ENCODE measurements around the gene FBXO15. TPM values are rescaled to one million over a fixed set of nuclear protein-coding genes. Genes with fewer than 3 reads are reported as not detected.
A peak's percentile ranks its signal among the peaks of the same experiment; 100 is the strongest.

FBXO15 gene
- total RNA-seq, 2 experiments from 2014 or later: 1.4 to 1.6 TPM

- POLR2A ChIA-PET: no interaction called here
- CTCF ChIA-PET: no interaction called here
- no peak overlapping the region for H3K27ac Mint-ChIP-seq
- peaks cover 17% of the 10 kb centered on the region for H3K27me3 Mint-ChIP-seq
- H3K36me3 Mint-ChIP-seq (ENCODE audit: low read depth): no peaks in the 10 kb centered on the region
- no peak for DNase-seq
- H3K4me3 Mint-ChIP-seq: no peak overlapping the region
- no peaks in the 10 kb centered on the region for H3K4me1 Mint-ChIP-seq
- no peaks in the 10 kb centered on the region for H3K9me3 Mint-ChIP-seq (ENCODE audit: low read depth)
- intact Hi-C loops (cut with DNase I, micrococcal nuclease): no loop called here
- no peak for ATAC-seq
Measured at GRCh38 chr18:74179623-74180199, 32.1 kb upstream of the FBXO15 start.

GRCh38 chr18:74178884-74179283 is 31.2 kb upstream of the FBXO15 start:
- Mint-ChIP-seq H3K27ac (no peak overlapping the region), H3K36me3 (ENCODE audit: low read depth) (no peaks in the 10 kb centered on the region), H3K4me3 (no peak overlapping the region), H3K4me1 (no peaks in the 10 kb centered on the region), H3K27me3 (peaks cover 16% of the 10 kb centered on the region), H3K9me3 (ENCODE audit: low read depth) (no peaks in the 10 kb centered on the region)
- ChIA-PET CTCF (no interaction called here), POLR2A (no interaction called here)
- no peak for ATAC-seq
- no peak for DNase-seq
- intact Hi-C loops (cut with DNase I, micrococcal nuclease): no loop called here

GRCh38 chr18:74175658-74176057 is 28.0 kb upstream of the FBXO15 start:
- POLR2A ChIA-PET: no interaction called here
- CTCF ChIA-PET: no interaction called here
- intact Hi-C loops (cut with DNase I, micrococcal nuclease): no loop called here

GRCh38 chr18:74173434-74173750 is 25.8 kb upstream of the FBXO15 start:
- no peak overlapping the region for H3K27ac Mint-ChIP-seq
- H3K4me1 Mint-ChIP-seq: no peaks in the 10 kb centered on the region
- CTCF ChIA-PET: no interaction called here
- no peaks in the 10 kb centered on the region for H3K36me3 Mint-ChIP-seq (ENCODE audit: low read depth)
- intact Hi-C loops (cut with DNase I, micrococcal nuclease): no loop called here
- ATAC-seq (no peak), DNase-seq (no peak)
- H3K4me3 Mint-ChIP-seq: no peak overlapping the region
- H3K9me3 Mint-ChIP-seq (ENCODE audit: low read depth): no peaks in the 10 kb centered on the region
- POLR2A ChIA-PET: no interaction called here
- H3K27me3 Mint-ChIP-seq: peaks cover 11% of the 10 kb centered on the region

More at GRCh38 chr18:74175658-74176057, 28.0 kb upstream of the FBXO15 start:
- Mint-ChIP-seq H3K4me1 (no peaks in the 10 kb centered on the region), H3K4me3 (no peak overlapping the region), H3K36me3 (ENCODE audit: low read depth) (no peaks in the 10 kb centered on the region), H3K9me3 (ENCODE audit: low read depth) (no peaks in the 10 kb centered on the region), H3K27ac (no peak overlapping the region), H3K27me3 (peaks cover 11% of the 10 kb centered on the region)
- DNase-seq (no peak), ATAC-seq (no peak)

GRCh38 chr18:74172697-74173433 is 25.2 kb upstream of the FBXO15 start:
- Mint-ChIP-seq H3K4me1 (no peaks in the 10 kb centered on the region), H3K27ac (no peak overlapping the region), H3K36me3 (ENCODE audit: low read depth) (no peaks in the 10 kb centered on the region), H3K4me3 (no peak overlapping the region), H3K9me3 (ENCODE audit: low read depth) (no peaks in the 10 kb centered on the region), H3K27me3 (peaks cover 10% of the 10 kb centered on the region)
- ChIA-PET POLR2A (no interaction called here), CTCF (no interaction called here)
- ATAC-seq (no peak), DNase-seq (no peak)
- intact Hi-C loops (cut with DNase I, micrococcal nuclease): no loop called here

- Mint-ChIP-seq H3K9me3 (ENCODE audit: low read depth) (no peaks in the 10 kb centered on the region), H3K36me3 (ENCODE audit: low read depth) (no peaks in the 10 kb centered on the region), H3K4me3 (no peak overlapping the region), H3K27me3 (peaks cover 10% of the 10 kb centered on the region), H3K4me1 (no peaks in the 10 kb centered on the region), H3K27ac (no peak overlapping the region)
- ChIA-PET CTCF (no interaction called here), POLR2A (no interaction called here)
- ATAC-seq (no peak), DNase-seq (no peak)
- intact Hi-C loops (cut with DNase I, micrococcal nuclease): no loop called here
Measured at GRCh38 chr18:74171910-74172606, 24.4 kb upstream of the FBXO15 start.

GRCh38 chr18:74166386-74166785 is 18.8 kb upstream of the FBXO15 start:
- Mint-ChIP-seq H3K27me3 (no peaks in the 10 kb centered on the region), H3K4me1 (peaks cover 4% of the 10 kb centered on the region), H3K9me3 (ENCODE audit: low read depth) (no peaks in the 10 kb centered on the region), H3K36me3 (ENCODE audit: low read depth) (peaks cover 10% of the 10 kb centered on the region), H3K27ac (no peak overlapping the region), H3K4me3 (no peak overlapping the region)
- ATAC-seq: no peak
- no peak for DNase-seq
- ChIA-PET POLR2A (no interaction called here), CTCF (interaction anchor here (0.7 to 1.5 kb wide), 3 partner anchors 31 to 347 kb away, joined by 3 read pairs; no protein-coding TSS in a partner anchor)
- intact Hi-C loops (cut with DNase I, micrococcal nuclease): no loop called here

GRCh38 chr18:74163019-74163660 is 15.5 kb upstream of the FBXO15 start:
- H3K4me1 Mint-ChIP-seq: peaks cover 4% of the 10 kb centered on the region
- no peak overlapping the region for H3K27ac Mint-ChIP-seq
- H3K36me3 Mint-ChIP-seq (ENCODE audit: low read depth): peaks cover 35% of the 10 kb centered on the region
- no peaks in the 10 kb centered on the region for H3K9me3 Mint-ChIP-seq (ENCODE audit: low read depth)
- intact Hi-C loops (cut with DNase I, micrococcal nuclease): no loop called here
- POLR2A ChIA-PET: no interaction called here
- DNase-seq (no peak), ATAC-seq (no peak)
- CTCF ChIA-PET: no interaction called here
- H3K27me3 Mint-ChIP-seq: no peaks in the 10 kb centered on the region
- H3K4me3 Mint-ChIP-seq: no peak overlapping the region

GRCh38 chr18:74155276-74155675 is 7.6 kb upstream of the FBXO15 start:
- DNase-seq (no peak), ATAC-seq (no peak)
- H3K27ac Mint-ChIP-seq: no peak overlapping the region
- ChIA-PET CTCF (no interaction called here), POLR2A (no interaction called here)
- intact Hi-C loops (cut with DNase I, micrococcal nuclease): no loop called here
- H3K9me3 Mint-ChIP-seq (ENCODE audit: low read depth): no peaks in the 10 kb centered on the region
- H3K36me3 Mint-ChIP-seq (ENCODE audit: low read depth): peaks cover 55% of the 10 kb centered on the region
- no peak overlapping the region for H3K4me3 Mint-ChIP-seq
- peaks cover 37% of the 10 kb centered on the region for H3K4me1 Mint-ChIP-seq
- no peaks in the 10 kb centered on the region for H3K27me3 Mint-ChIP-seq

- no peak overlapping the region for H3K4me3 Mint-ChIP-seq
- H3K27ac Mint-ChIP-seq: no peak overlapping the region
- intact Hi-C loops (cut with DNase I, micrococcal nuclease): no loop called here
- POLR2A ChIA-PET: no interaction called here
- peaks cover 41% of the 10 kb centered on the region for H3K4me1 Mint-ChIP-seq
- CTCF ChIA-PET: interaction anchor here (0.7 kb wide), 1 partner anchor 12 kb away, joined by 3 read pairs; no protein-coding TSS in a partner anchor
- H3K36me3 Mint-ChIP-seq (ENCODE audit: low read depth): peaks cover 56% of the 10 kb centered on the region
- no peak for DNase-seq
- no peaks in the 10 kb centered on the region for H3K9me3 Mint-ChIP-seq (ENCODE audit: low read depth)
- no peaks in the 10 kb centered on the region for H3K27me3 Mint-ChIP-seq
- no peak for ATAC-seq
Measured at GRCh38 chr18:74154716-74155115, 7.1 kb upstream of the FBXO15 start.

GRCh38 chr18:74153793-74154192 is 6.2 kb upstream of the FBXO15 start:
- POLR2A ChIA-PET: no interaction called here
- H3K9me3 Mint-ChIP-seq (ENCODE audit: low read depth): no peaks in the 10 kb centered on the region
- peaks cover 54% of the 10 kb centered on the region for H3K36me3 Mint-ChIP-seq (ENCODE audit: low read depth)
- H3K4me1 Mint-ChIP-seq: peaks cover 46% of the 10 kb centered on the region
- H3K27ac Mint-ChIP-seq: peak overlapping the region; percentile 76
- no peaks in the 10 kb centered on the region for H3K27me3 Mint-ChIP-seq
- CTCF ChIA-PET: interaction anchor here (0.7 to 3.0 kb wide), 5 partner anchors 11 to 189 kb away, joined by 3 to 11 read pairs (median 7); no protein-coding TSS in a partner anchor
- no peak overlapping the region for H3K4me3 Mint-ChIP-seq
- intact Hi-C loops (cut with DNase I, micrococcal nuclease): no loop called here
- ATAC-seq: peak; percentile 81
- no peak for DNase-seq

- CTCF ChIA-PET: interaction anchor here (0.9 to 3.0 kb wide), 5 partner anchors 7 to 189 kb away, joined by 3 to 11 read pairs (median 7); no protein-coding TSS in a partner anchor
- Mint-ChIP-seq H3K27me3 (no peaks in the 10 kb centered on the region), H3K4me3 (no peak overlapping the region), H3K36me3 (ENCODE audit: low read depth) (peaks cover 50% of the 10 kb centered on the region), H3K9me3 (ENCODE audit: low read depth) (no peaks in the 10 kb centered on the region), H3K4me1 (peaks cover 46% of the 10 kb centered on the region), H3K27ac (no peak overlapping the region)
- no peak for ATAC-seq
- intact Hi-C loops (cut with DNase I, micrococcal nuclease): no loop called here
- POLR2A ChIA-PET: no interaction called here
- no peak for DNase-seq
Measured at GRCh38 chr18:74153377-74153776, 5.7 kb upstream of the FBXO15 start.
